Measurements from ENCODE around the gene PCK2.

PCK2 gene

DNA sequence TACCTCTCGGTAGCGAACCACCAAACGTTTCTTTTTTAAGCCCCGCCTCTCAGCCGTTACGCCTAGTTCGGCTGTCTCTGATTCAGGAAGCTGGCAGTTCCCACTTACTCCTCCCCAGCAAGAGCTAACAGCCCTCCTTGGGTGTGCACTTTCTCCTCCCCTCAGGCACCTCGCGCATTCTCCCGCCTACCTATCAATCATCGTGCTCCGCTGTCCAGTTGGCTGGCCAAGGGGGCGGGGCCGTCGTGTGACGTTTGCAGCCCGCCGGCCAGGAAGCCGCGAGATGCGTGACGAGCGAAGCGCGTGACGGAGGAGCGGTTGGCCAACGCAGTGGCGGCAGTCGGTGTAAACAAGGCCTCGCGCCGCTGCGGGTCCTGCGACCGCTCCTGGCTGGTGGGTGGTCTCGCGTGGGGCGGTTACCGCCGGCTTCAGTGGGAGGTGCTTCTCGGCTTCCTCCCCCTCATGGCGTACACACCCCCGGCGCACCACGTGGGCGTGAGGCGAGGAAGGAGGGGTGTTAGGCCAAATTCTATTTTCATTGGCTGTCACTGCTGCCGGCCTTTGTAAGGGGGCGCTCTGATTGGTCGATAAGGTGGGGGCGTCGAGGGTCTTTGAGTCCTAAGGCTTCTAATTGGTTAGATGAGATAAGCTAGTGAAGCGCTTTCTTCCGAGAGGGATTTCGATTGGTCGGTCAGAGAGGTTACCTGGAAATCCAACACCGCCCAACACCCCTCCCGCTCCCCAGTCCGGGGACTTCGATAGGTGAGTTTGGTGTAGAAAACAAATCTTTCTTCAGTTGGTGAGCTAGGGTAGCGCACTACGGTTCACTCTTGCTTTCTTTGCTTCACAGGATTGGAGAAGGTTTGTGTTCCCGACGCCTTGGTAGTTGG lies 20.7 kb downstream of the PCK2 start, which contains the start of the genes DCAF11 and NRL:
Gene DCAF11, plus strand, starts transcription at position 246 of the 890 bp plus-strand sequence. CDS start 818 bp downstream, outside the sequence.
Gene NRL, minus strand, starts transcription at position 418 of the 890 bp plus-strand sequence. CDS start 32,101 bp downstream, outside the sequence.
- Mint-ChIP-seq H3K27me3 (no peaks in the 10 kb centered on the region), H3K4me1 (ENCODE audit: low read depth in 2 of 2) (peaks cover 19 to 22% of the 10 kb centered on the region in 2 donors), H3K4me3 (peak within 1 kb of the TSS; percentile 94 to 99), H3K36me3 (ENCODE audit: insufficient read depth) (peaks cover 59% of the 10 kb centered on the region), H3K9me3 (no peaks in the 10 kb centered on the region), H3K27ac (peak within 1 kb of the TSS; percentile 99)
- ATAC-seq (replicated peaks) (peak; percentile 82), DNase-seq (peak; percentile 98)

DNA sequence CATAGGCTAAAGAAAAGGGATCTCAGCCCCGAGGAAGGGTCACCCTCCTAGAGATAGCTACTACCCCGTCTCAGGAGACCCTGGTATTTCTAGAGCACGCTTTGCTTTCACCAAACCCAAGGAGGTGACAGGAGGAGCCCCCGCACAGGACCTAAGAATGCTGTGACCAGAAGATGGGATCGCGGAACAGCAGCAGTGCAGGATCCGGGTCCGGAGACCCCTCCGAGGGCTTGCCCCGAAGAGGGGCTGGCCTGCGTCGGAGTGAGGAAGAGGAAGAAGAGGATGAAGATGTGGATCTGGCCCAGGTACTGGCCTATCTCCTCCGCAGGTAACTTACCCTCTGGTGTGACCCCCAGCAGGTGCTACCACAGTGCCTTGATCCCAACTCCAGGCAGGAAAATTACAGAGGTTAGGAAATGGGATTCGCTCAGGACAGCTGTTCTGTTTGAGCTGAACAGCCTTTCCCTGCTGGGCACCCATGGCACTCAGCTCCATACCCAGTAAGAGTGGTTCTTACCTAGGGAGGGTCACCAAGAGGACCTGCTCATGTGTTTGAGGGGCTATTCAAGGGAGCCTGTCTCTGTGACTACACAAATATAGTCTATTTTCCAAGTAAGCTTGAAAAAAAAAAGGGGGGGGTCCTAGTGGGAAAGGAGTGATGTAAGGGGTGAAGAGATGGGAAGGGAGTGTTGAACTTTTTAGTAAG lies 21.5 kb downstream of the PCK2 start:
- Mint-ChIP-seq H3K4me3 (peak overlapping the region; percentile 94 to 99), H3K36me3 (ENCODE audit: insufficient read depth) (peaks cover 65% of the 10 kb centered on the region)
- no peak for ATAC-seq (replicated peaks)

DNA sequence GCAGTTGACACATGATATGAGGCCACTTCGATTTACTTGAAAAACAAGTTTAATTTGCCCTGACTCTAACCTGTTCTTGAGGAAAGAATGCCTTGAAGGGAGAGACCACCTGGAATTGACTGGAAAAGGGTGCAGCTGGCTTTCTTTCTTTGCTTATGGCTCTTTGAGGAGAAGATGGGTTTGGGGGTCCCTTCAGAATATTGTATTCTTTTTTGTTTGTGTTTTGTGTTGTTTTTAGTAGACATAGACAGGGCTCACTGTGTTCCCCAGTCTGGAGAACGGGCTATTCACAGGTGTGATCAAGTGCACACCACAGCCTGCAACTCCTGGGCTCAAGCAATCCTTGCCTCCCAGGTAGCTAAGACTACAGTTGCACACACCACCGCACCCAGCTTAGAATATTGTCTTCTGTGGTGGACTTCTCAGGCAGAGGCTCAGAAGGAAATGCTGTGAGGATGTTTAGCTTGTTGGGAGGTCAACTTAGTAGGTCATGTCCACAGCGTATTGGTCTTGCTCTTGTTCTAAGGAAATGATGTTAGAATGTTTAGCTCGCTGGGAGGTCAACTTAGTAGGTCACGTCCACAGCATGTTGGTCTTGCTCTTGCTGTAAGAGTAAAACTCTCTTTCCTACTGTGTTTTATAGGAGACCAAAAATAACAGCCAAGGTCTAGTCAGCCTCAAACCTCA lies 22.2 kb downstream of the PCK2 start:
- peaks cover 72% of the 10 kb centered on the region for H3K36me3 Mint-ChIP-seq (ENCODE audit: insufficient read depth)
- no peaks in the 10 kb centered on the region for H3K9me3 Mint-ChIP-seq
- ATAC-seq (replicated peaks) (no peak), DNase-seq (no peak)
- H3K4me1 Mint-ChIP-seq (ENCODE audit: low read depth in 2 of 2) = peaks cover 19 to 22% of the 10 kb centered on the region in 2 donors
- H3K4me3 Mint-ChIP-seq = peak overlapping the region; percentile 94 to 99
- H3K27me3 Mint-ChIP-seq = no peaks in the 10 kb centered on the region
- H3K27ac Mint-ChIP-seq = peak overlapping the region; percentile 99

More for the DNA sequence above, 21.5 kb downstream of the PCK2 start:
- peak overlapping the region; percentile 99 for H3K27ac Mint-ChIP-seq
- H3K9me3 Mint-ChIP-seq = no peaks in the 10 kb centered on the region
- H3K27me3 Mint-ChIP-seq = no peaks in the 10 kb centered on the region
- no peak for DNase-seq
- peaks cover 19 to 22% of the 10 kb centered on the region in 2 donors for H3K4me1 Mint-ChIP-seq (ENCODE audit: low read depth in 2 of 2)

DNA sequence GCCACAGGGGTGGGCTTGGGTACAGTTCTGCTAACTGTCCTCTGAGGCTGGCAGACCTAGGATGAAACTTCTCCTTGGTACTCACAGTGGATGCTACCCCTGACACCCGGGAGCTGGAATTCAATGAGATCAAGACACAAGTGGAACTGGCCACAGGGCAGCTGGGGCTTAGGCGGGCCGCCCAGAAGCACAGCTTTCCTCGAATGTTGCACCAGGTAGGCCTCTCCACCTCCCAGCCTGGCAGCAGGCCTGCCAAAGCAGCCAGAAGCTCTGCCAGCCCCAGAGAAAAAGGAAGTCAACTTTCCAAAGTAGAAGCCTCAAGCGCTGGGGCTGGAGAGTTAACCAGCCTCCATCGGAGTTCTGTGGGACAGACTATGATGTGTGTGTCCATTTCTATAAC lies 23.1 kb downstream of the PCK2 start:
- Mint-ChIP-seq H3K36me3 (ENCODE audit: insufficient read depth) (peaks cover 81% of the 10 kb centered on the region), H3K27me3 (no peaks in the 10 kb centered on the region), H3K9me3 (no peaks in the 10 kb centered on the region)

DNA sequence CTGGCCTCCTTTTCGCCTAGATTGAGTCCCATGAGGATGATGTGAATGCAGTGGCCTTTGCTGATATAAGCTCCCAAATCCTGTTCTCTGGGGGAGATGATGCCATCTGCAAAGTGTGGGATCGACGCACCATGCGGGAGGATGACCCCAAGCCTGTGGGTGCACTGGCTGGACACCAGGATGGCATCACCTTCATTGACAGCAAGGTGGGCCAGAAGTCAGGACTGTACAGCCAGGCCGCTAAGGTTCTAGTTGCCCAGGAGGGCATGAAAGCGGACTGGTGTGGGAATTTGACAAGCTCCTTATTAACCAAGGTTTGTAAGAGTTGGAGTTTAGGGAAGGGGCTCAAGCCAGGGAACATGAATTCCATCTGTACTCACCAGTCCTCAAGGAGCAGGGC lies 25.6 kb downstream of the PCK2 start:
- no peak for DNase-seq
- Mint-ChIP-seq H3K27me3 (no peaks in the 10 kb centered on the region), H3K4me3 (no peak overlapping the region), H3K27ac (peak overlapping the region in 1 of 2 donors; percentile 58), H3K36me3 (ENCODE audit: insufficient read depth) (peaks cover 91% of the 10 kb centered on the region), H3K9me3 (no peaks in the 10 kb centered on the region), H3K4me1 (ENCODE audit: low read depth in 2 of 2) (peaks cover 19 to 22% of the 10 kb centered on the region in 2 donors)
- no peak for ATAC-seq (replicated peaks)

More for the DNA sequence above, 23.1 kb downstream of the PCK2 start:
- ATAC-seq (replicated peaks) (no peak), DNase-seq (no peak)
- no peak overlapping the region for H3K27ac Mint-ChIP-seq
- peaks cover 19 to 22% of the 10 kb centered on the region in 2 donors for H3K4me1 Mint-ChIP-seq (ENCODE audit: low read depth in 2 of 2)
- peak overlapping the region in 1 of 2 donors; percentile 1 for H3K4me3 Mint-ChIP-seq

DNA sequence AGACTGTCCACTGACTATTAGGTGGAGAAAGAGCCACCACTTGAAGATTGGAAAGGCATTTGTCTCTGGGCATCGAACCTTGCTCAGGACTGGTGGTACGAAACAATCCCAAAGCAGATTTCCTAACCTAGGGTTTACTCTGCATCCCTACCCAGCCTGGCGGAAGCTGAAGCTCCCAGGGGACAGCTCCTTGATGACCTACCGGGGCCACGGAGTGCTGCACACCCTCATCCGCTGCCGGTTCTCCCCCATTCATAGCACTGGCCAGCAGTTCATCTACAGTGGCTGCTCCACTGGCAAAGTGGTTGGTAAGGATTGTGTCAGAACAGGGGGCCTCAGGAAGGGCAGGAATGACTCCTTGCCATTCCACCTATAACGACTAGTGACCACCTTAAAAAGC lies 27.1 kb downstream of the PCK2 start:
- Mint-ChIP-seq H3K36me3 (ENCODE audit: insufficient read depth) (peaks cover 85% of the 10 kb centered on the region), H3K9me3 (no peaks in the 10 kb centered on the region), H3K27ac (no peak overlapping the region), H3K4me3 (no peak overlapping the region), H3K27me3 (no peaks in the 10 kb centered on the region), H3K4me1 (ENCODE audit: low read depth in 2 of 2) (peaks cover 7 to 9% of the 10 kb centered on the region in 2 donors)
- ATAC-seq (replicated peaks) = no peak
- DNase-seq = no peak

DNA sequence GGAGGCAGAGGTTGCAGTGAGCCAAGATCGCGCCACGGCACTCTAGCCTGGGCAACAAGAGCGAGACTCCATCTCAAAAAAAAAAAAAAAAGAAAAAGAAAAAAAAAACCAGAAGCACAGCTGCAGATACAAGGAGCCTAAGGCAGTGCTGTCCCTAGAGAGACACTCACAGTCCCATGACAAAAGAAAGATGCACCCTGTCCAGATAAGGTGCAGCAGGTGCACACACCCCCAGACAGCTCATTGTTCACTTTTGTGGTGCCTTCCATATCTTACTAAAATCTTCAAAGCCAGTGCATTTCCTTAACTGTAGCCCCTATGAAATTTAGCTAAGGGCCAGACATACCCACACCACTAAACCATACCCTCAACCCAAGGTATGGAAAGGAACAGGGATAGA lies 28.3 kb downstream of the PCK2 start:
- Mint-ChIP-seq H3K36me3 (ENCODE audit: insufficient read depth) (peaks cover 73% of the 10 kb centered on the region), H3K4me3 (no peak overlapping the region), H3K27me3 (no peaks in the 10 kb centered on the region), H3K27ac (peak overlapping the region in 1 of 2 donors; percentile 61), H3K9me3 (no peaks in the 10 kb centered on the region), H3K4me1 (ENCODE audit: low read depth in 2 of 2) (peaks cover 0 to 3% of the 10 kb centered on the region in 2 donors)
- DNase-seq (no peak), ATAC-seq (replicated peaks) (no peak)

DNA sequence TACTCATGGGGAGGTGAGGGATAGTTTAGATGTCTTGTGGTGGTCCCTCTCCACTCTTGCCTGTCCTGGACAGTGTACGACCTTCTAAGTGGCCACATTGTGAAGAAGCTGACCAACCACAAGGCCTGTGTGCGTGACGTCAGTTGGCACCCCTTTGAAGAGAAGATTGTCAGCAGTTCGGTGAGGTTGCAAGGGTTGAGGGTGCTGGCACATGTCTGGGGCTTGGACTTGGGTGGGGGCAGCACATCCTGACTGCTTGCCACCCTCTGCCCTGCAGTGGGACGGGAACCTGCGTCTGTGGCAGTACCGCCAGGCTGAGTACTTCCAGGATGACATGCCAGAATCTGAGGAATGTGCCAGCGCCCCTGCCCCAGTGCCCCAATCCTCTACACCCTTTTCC lies 28.8 kb downstream of the PCK2 start:
- Mint-ChIP-seq H3K9me3 (no peaks in the 10 kb centered on the region), H3K27ac (peak overlapping the region in 1 of 2 donors; percentile 61), H3K4me3 (no peak overlapping the region), H3K27me3 (no peaks in the 10 kb centered on the region), H3K36me3 (ENCODE audit: insufficient read depth) (peaks cover 68% of the 10 kb centered on the region), H3K4me1 (ENCODE audit: low read depth in 2 of 2) (peaks cover 0 to 3% of the 10 kb centered on the region in 2 donors)
- no peak for DNase-seq
- ATAC-seq (replicated peaks) = no peak

DNA sequence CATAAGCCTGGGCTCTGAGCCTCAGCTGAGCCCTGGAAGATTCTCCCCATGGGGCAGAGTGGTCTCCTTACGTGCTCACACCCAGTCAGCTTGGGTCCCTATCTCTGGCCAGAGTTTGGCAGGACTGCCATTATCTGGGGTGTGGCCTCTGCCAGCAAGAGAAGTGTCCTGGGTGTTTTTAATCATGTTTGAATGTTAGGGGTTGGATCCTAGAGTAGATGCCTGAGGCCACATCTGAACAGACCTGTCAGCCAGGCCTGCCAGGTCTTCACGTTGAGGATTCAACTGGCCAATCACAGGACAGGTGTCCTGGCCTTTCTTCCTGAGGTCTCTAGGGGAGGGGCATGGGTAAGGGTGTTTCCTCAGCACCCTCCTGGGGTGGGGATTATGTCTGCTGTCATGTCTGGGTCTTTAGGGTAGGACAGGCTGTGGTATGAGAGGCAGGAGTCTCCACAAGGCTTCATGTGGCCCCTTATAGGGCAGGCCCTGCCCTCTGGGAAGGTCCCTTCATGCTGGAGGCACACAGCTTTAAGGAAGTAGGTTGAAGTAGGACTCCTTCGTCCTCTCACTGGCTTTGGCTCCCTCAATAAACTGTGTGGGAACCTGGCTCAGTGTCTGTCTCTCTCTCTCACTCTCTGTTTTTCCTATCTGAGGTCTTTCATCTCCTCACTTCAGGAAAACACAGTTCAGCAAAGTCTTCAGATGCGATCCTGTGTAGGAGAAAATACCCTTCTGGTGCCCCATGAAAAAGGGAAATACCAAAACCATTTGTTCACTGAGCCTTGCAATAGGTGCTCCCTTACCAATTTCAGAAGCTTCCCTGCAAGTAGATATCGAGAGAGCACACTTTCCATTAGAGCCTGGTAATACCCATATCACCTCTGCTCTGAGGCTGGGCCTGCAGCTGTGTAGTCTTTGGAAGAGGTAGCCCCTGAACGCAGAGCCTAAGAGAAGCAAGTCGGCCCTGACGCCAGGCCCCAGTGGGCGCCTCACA lies 29.6 kb downstream of the PCK2 start:
- Mint-ChIP-seq H3K9me3 (no peaks in the 10 kb centered on the region), H3K4me3 (no peak overlapping the region), H3K27me3 (no peaks in the 10 kb centered on the region), H3K4me1 (ENCODE audit: low read depth in 2 of 2) (no peaks in the 10 kb centered on the region), H3K36me3 (ENCODE audit: insufficient read depth) (peaks cover 61% of the 10 kb centered on the region), H3K27ac (peak overlapping the region in 1 of 2 donors; percentile 51)
- DNase-seq (no peak), ATAC-seq (replicated peaks) (no peak)

DNA sequence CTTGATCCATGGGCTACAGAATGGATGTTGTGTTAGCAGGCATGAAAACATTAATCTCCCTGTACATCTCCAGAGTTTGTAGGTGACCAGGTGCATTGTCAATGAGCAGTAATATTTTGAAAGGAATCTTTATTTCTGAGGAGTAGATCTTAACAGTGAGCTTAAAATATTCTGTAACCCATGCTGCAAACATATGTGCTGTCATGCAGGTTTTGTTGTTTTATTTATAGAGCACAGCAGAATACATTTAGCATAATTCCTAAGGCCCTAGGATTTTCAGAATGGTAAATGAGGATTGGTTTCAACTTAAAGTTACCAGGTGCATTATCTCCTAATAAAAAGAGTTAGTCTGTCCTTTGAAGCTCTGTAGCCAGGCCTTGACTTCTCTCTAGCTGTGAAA lies 32.8 kb downstream of the PCK2 start:
- H3K4me1 Mint-ChIP-seq (ENCODE audit: low read depth in 2 of 2) = peaks cover 0 to 4% of the 10 kb centered on the region in 2 donors

DNA sequence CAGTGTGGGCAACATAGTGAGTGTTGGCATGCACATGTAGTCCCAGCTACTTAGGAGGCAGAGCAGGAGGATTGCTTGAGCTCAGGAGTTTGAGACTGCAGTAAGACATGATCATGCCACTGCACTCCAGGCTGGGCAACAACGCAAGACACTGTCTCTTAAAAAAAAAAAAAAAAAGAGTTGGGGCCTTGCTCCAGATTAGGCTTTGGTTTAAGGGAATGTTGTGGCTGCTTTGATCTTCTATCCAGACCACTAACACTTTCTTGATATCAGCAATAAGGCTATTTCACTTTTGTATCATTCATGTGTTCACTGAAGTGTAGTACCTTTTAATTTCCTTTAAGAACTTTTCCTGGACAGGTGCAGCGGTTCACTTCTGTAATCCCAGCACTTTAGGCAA lies 33.6 kb downstream of the PCK2 start:
- Mint-ChIP-seq H3K4me1 (ENCODE audit: low read depth in 2 of 2) (peaks cover 0 to 8% of the 10 kb centered on the region in 2 donors), H3K27me3 (no peaks in the 10 kb centered on the region), H3K4me3 (no peak overlapping the region), H3K27ac (no peak overlapping the region), H3K9me3 (no peaks in the 10 kb centered on the region), H3K36me3 (ENCODE audit: insufficient read depth) (peaks cover 23% of the 10 kb centered on the region)
- no peak for ATAC-seq (replicated peaks)
- no peak for DNase-seq

More for the DNA sequence above, 32.8 kb downstream of the PCK2 start:
- Mint-ChIP-seq H3K36me3 (ENCODE audit: insufficient read depth) (peaks cover 30% of the 10 kb centered on the region), H3K27ac (no peak overlapping the region), H3K27me3 (no peaks in the 10 kb centered on the region), H3K4me3 (no peak overlapping the region), H3K9me3 (no peaks in the 10 kb centered on the region)
- ATAC-seq (replicated peaks) (no peak), DNase-seq (no peak)

DNA sequence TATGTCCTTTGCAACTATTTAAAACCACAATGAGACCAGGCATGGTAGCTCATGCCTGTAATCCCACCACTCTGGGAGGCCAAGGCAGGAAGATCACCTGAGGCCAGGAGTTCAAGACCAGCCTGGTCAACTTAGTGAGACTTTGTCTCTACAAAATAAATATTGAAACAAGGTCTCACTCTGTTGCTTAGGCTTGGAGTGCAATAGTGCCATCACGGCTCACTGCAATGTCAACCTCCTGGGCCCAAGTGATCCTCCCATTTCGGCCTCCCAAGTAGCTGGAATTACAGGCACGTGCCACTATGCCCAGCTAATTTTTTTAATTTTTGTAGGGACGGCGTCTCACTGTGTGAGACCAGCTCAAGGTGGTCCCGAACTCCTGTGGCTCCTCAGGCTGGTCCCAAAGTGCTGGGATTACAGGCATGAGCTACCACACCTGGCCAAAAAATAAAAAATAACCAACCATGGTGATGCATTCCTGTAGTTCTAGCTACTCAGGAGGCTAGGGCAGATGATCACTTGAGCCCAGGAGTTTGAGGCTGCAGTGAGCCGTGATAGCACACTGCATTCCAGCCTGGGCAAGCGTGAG lies 35.4 kb downstream of the PCK2 start:
- H3K9me3 Mint-ChIP-seq = no peaks in the 10 kb centered on the region

More for the DNA sequence above, 35.4 kb downstream of the PCK2 start:
- no peaks in the 10 kb centered on the region for H3K27me3 Mint-ChIP-seq
- ATAC-seq (replicated peaks) (no peak), DNase-seq (no peak)
- no peak overlapping the region for H3K27ac Mint-ChIP-seq
- peaks cover 8% of the 10 kb centered on the region for H3K36me3 Mint-ChIP-seq (ENCODE audit: insufficient read depth)
- H3K4me3 Mint-ChIP-seq = no peak overlapping the region
- peaks cover 0 to 9% of the 10 kb centered on the region in 2 donors for H3K4me1 Mint-ChIP-seq (ENCODE audit: low read depth in 2 of 2)
